NCI-H446 (cell line): ENCODE measurements around the gene ATG7.
A peak's percentile ranks its signal among the peaks of the same experiment; 100 is the strongest.

Experiments used
- DNase-seq, 2 experiments: peaks; one replicate each; lab custom pipeline; 2025; lab: John Stamatoyannopoulos, UW

ATG7 gene, protein sequence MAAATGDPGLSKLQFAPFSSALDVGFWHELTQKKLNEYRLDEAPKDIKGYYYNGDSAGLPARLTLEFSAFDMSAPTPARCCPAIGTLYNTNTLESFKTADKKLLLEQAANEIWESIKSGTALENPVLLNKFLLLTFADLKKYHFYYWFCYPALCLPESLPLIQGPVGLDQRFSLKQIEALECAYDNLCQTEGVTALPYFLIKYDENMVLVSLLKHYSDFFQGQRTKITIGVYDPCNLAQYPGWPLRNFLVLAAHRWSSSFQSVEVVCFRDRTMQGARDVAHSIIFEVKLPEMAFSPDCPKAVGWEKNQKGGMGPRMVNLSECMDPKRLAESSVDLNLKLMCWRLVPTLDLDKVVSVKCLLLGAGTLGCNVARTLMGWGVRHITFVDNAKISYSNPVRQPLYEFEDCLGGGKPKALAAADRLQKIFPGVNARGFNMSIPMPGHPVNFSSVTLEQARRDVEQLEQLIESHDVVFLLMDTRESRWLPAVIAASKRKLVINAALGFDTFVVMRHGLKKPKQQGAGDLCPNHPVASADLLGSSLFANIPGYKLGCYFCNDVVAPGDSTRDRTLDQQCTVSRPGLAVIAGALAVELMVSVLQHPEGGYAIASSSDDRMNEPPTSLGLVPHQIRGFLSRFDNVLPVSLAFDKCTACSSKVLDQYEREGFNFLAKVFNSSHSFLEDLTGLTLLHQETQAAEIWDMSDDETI

DNA sequence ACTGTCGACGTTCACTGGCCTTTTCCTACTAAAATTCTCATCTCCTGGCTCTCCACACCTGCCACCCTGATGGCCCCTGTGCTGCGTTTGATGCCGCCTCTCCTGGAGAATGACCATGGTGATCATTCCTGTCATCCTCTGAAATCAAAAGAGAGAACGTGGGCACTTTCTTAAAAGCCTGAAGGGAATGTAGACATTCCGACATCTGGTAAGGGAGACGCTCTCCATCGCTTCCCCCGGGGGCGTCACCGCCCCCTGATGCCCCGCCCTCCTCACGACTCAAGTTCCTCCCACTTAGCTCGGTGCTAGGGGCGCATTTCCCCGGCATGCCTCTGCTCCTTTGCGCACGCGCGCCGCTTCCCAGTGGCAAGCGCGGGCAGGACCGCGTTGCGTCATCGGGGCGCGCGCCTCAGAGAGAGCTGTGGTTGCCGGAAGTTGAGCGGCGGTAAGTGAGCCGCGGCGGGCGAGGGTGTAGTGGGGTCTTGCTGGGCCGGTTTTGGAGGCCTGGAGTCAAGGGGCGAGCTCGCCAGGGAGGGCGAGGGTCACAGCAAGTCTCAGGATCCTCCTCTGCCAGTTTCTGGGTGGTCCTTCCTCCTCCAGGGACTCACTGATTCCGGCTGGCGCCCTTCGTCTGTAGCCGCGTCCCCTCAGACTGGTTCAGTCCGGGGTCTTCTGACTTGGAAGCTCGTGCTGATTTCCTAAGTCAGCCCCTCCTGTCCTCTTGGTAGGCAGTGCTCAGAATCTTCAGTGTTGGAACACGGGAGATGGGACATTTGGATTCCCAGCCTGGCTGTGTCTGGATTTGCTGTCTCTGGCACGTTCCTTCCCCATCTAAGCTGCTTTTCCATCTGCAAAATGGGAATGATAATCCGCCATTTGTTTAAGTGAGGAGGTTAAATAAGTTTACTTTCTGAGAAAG lies at the start of gene ATG7:
TSS of gene ATG7 (plus strand) at position 412 of the 919 bp plus-strand sequence. CDS start 26,299 bp downstream, outside the sequence.
- DNase-seq: peak; percentile 74 to 95

DNA sequence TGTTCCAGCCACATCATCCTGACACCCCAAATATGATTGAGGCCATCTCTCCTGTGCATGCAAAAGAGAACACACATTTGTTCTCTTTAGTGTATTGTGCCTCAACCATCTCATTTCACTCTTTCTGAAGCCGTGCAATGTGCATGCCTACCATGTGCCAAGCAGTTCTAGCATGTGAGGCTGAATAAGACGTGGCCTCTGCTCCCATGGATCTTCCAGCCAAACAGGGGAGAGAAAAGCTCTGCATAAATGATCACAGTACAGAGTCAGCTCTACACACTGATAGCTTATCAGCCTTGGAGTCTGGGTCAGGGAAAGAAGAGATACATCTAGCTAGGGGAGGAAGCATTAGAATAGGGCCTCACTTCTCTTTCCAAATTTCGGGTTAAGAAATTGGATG lies 48.2 kb upstream of the ATG7 start:
- DNase-seq: no peak

DNA sequence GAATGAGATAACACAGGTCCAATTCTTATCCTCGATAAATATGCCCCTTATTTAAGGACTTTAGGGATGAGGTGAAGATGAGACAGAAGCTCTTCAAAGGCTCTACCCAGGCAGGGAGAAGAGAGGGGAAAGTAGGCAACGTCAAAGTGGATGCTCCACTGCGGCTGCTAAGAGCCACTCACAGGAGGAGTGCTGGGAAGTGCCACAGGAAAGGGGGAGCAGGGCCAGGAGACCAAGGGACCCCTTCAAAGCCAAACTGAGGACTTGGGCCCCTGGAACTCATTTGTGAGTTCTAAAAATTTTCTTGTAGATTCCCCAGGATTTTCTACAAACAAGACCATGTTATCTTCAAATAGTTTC lies 47.3 kb upstream of the ATG7 start:
- DNase-seq: no peak

DNA sequence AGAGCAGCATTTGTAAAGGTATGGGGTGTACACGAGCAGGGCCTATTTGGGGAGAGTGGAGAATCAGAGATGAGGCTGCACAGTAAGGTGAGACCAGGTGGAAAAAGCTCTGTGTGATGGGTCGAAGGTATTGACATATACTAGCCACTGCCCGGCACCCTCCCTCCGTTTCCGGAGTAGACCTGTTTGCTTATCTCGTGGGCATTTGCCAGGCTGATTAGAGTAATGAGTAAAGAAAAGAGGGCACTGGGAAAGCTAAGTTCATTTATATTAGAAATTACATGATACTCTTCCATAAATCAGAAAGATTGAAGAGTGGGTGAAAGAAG lies 46.2 kb upstream of the ATG7 start:
- no peak for DNase-seq

DNA sequence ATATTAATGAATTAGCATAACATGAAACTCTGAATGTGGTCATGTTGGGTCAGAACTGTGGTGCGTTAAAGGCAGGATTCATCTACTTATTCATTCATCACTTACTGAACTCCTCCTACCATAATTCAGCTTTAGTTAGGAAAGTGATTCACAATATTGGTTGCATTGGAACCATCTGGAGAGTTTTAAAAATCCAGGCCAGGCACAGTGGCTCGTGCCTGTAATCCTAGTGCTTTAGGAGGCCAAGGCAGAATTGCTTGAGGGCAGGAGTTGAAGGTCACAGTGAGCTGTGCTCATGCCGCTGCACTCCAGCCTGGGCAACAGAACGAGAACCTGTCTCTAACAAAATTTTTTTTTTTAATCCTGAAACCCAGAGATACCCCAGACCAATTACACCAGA lies 44.2 kb upstream of the ATG7 start:
- DNase-seq: no peak

DNA sequence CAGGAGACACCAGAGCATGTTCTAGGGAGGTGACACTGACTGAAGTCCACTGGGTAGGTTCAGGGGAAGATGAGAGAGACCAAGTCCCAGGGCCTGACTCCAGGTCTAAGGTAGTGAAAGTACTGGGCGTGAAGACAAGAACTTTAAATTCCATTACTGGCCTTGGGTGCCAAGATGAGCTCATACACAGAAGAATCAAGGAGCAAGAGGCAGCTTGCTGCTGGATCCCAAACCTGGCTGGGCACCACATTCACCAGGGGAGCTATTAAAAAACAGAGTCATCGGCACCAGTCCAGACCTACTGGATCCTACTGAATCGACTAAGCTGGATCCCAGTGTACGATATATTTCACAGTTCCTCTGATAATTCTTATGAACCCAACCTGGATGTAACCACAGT lies 42.1 kb upstream of the ATG7 start:
- no peak for DNase-seq

DNA sequence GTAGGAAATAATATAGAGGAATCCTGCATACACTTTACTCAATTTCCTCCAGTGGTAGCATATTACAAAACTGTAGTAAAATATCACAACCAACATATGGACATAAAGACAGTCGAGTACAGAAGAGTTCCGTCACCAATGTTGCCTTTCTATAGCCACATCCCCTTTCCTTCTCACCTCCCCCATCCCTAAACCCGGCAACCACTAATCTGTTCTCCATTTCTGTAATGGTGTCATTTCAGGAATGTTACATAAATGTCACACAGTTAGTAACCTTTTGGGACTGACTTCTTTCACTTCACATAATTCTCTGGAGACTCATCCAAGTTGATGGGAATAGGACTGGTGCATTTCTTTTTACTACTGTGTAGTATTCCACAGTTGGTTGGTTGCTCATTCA lies 41.4 kb upstream of the ATG7 start:
- no peak for DNase-seq

DNA sequence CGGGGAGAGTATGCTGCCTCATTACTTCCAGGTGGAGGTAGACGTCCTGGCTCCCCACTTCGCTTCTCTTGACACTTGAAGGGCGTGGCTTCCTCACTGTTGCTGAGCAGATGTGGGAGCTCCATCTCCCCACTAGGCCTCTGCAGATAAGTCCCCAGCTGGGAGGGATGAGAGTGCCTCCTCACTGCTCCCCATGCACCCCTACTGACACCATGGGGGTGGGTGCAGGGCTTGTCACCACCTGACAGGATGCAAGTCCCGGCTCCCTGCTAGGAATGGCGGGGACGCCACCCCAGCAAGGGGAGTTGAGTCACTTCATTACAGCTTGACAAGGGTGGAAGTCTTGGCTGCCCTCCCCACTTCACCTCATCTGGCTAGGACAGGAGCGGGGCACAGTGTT lies 36.8 kb upstream of the ATG7 start:
- DNase-seq: no peak

DNA sequence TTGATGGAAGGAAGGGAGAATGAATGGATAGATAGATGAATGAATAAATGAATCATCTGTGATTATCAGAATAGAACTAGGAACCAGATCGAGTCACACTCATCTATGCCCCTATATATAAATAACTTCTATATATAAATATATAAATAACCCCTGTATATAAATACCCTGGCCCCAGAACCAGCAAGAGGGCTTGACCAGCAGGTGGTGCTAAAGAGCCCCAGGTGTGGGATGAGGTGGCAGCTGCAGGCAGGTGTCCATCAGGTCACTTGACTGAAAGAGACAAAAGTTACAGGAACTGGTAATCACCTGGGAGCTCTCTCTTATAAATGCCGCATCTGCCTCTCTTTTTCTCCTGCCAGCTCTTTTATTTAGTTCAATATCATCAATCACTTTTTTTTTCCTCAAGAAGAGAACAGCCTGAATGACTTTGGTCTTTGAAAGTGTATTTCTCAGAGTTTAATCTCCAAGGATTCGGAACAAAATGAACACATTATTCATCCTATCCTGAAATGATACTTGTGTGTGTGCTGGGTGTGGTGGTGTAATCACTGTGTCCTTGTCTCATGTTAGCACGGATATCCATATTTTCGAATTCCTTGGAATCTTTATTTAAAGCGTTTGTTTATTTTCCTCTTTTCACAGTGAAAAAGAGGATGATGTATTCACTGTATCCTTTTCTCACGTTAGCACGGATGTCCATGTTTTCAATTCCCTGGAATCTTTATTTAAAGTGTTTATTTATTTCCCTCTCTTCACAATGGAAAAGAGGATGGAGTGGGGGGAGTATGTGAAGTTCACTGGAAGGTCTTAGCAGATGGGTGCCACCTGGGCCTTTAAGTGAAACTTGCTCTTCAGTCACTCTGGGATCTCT lies 35.4 kb upstream of the ATG7 start:
- DNase-seq: no peak

DNA sequence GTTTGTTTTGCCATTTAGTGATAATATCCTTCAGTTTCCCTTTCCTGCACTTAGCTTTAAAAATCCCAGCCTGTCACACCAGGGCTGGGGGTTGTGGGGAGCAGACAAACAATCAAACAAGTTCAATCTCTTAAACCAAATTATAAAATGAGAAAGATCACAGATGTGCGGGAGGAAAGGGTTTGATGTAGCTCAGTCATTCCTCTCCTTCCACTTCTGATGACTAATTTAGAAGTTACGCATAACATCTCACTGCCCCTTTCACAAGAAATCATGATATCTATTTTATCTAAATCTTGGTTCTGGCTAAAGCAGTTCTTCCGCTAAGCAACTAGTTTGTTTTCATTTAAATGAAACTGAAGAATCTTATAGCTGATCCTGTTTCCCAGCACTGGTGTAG lies 34.1 kb upstream of the ATG7 start:
- DNase-seq: no peak

DNA sequence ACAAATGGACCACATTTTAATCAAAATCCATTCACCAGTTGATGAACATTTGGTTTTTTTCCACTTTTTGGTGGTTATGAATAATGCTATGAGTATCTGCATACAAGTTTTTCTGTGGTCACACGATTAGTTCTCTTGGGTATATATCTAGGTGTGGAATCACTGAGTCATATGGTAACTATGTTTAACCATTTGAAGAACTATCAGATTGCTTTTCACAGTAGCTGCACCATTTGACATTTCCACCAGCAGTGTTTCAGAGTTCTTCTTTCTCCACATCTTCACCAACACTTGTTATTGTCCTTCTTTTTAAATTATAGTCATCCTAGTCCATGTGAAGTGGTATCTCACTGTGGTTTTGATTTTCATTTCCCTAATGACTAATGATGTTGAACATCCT lies 33.3 kb upstream of the ATG7 start:
- DNase-seq: no peak

DNA sequence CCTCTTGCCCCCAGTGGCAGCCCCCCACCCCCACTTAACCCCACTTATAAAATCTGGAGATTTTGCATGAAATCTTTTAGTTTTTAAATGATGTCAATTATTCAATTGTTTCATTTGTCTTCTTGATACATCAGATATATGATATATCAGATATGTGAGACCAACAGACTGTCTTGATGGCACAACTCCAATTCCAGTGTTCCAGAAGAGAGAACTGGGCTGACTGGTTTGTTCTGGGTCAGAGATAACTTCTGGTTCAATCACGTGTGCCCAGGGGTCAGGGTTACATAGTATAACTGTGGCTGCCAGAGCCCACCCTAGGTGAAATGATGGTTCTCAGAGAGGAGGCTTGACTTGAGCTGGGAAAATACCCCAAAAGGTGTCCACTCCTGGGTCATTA lies 32.4 kb upstream of the ATG7 start:
- DNase-seq: no peak

DNA sequence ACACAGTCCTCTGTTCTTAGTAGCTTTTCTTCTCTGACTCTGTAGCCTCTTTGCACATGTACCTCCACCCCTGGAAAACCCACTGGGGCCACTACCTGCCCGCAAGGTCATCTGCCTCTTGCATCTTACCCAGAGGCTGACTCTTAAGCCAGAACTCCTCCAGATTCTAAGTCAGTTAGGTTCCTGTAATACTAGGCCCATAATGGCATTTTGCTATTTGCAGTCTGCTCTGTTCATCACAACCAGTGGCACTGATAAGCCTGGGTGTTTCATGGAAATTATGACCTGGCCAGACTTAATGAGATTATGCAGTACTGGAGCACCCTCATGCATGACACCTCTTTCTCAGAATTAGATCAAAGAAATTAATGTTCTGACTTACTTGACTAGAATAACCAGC lies 31.7 kb upstream of the ATG7 start:
- DNase-seq: no peak

DNA sequence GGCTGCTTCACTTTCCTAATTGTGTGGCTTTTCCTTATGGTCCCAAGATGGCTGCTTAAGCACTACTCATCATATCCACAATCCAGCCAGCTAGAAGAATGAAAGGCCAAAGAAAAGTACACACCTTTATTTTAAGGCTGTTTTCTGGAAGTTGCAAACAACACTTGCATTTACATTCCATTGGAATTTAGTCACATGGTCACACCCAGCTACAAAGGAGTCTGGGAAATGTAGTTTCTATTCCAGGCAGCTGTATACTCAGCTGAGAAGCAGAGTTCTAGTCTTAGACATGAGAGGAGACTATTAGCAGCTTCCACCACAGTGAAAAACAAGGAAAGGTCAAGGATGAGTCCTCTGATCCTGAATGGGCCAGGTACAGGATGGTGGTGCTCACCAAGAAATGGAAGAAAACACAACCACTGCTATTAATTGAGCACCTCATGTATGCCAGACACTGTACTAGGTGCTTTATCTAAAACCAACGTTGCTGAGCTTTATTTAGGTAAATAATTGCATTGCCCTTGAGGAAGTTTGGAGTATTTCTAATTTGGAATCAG lies 28.0 kb upstream of the ATG7 start:
- DNase-seq: no peak

DNA sequence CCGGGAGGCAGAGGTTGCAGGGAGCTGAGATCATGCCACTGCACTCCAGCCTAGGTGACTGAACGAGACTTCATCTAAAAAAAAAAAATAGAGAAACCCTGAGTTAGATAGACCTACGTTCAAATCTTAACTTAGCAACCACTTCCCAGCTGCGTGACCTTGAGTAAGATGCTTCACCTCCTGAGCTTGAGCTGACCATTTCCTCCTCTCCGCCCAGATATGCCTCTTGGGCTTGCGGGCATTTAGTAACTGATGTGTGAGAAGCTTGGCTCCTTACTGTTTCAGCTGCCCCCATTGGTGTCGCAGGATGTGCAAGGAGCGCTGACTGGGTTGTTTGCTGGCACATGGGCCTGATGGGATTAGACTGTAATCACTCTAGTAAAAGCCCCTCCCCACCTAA lies 26.9 kb upstream of the ATG7 start:
- DNase-seq: no peak

DNA sequence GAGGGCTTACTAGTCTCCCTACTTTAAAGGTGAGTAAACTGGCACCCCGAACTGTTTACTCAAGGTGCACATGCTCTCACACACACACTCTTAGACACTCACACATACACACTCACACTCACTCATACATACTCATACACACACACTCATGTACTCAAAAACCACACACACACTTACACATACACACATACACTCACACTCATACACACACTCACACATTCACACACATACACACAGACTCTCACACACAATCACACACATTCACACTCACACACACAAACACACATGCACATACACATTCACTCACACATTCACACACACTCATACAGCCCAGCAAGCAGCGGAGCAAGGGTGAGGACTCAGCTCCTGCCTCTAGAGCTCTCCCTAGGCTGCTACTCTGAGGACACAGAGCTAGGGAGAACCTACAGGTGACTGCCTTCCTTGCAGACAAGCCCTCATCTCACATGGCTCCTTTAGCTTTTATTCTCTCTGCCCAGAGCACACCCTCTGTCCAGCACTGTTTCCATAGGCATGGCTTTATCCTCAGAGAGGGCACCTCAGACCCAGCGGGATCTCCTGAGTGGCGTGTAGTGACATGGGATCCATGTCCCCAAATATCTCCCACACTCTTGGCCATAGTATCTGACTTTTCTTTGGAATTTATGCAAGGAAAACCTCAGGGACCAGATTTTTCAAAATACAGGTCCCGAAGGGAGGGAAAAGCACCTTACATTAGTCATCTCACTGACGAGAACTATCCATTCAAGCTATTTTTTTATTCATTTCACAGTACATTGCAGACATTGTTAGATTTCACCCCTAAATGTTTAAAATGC lies 26.2 kb upstream of the ATG7 start:
- DNase-seq: no peak

DNA sequence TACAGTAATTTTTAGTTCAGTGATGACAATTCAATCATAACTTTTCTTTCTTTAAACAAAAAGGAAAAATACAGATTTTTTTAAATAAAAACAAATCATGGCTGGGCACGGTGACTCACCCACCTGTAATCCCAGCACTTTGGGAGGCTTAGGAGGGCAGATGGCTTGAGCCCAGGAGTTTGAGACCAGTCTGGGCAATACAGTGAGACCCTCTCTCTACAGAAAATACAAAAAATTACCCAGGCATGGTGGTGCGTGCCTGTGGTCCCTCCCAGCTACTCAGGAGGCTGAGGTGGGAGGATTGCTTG lies 25.6 kb upstream of the ATG7 start:
- no peak for DNase-seq

DNA sequence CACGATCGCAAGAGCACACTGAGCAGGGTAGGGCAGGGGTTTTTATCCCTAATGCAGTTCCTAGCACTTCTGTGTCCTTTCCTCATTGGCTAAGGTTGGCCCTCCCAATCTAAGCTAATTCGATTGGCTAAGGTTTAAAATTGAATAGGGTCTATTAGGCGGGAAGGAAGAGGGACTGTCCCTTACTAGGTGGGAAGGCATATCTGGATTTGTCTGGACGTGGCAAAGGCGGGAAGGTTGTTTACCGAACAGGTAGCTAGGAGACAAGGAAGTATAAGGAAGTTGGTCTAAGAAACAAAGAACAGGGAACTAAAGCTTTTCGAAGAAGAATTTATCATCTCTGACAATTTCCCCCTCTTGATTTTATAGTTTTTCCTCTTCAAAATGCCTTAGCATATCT lies 24.8 kb upstream of the ATG7 start:
- DNase-seq: no peak

DNA sequence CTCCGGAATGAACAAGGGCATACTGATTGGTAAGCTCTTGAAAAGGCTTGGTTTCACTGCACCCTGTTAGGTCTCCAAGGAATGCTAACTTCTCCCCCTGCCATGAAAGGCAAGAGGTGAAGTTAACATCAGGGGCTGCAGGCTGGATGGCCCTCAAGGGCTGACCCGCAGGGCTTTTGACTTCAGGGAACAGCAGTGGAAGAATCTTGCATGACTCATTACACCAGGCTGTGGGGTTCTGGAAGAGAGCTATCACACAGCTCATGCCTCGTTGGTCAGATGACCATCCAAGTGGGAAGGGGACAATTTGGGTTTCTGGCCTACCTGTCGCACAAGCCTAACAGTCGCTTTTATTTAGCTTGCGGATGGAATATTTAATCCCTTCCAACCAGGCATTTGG lies 23.6 kb upstream of the ATG7 start:
- no peak for DNase-seq

DNA sequence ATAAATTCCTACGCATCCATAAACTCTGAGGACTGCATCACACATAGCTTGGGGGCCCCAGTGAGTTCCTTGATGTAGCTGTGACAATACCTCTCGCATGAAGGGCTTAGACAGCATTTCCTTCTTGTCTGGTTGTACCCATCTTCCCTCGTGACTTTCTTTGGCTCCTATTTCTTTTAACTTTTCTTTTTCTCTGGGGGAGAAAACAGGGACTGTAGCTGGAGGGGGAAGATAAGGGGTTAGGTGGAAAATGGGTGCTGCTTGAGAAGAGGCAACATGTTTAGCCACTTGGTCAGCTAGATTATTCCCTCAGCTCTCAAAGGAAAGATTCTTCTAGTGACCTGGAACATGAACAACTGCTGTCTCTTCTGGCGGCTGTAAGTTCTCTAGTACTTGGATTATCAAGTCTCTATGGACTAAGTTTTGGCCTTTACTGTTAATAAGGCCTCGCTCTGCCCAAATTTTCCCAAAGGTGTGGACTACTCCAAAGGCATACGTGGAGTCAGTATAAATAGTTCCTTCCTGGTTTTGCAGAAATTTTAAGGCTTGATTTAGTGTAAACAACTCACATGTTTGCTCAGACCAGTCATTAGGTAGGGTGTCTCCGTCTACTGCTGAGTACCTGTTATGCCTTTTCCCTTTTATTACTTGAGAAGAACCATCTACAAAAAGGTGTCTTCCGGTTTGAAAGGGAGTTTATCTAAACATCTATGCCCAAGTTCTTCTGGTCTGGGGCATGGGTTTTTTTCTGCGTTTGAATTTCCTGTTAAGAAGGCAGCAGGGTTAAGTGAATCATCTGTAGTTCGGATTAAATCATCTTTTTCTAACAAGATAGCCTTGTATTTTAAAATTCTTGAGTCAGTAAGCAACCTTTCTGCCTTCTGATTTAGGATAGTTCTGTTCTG lies 21.0 kb upstream of the ATG7 start:
- no peak for DNase-seq
